Gastrocnemius medialis (tissue), 4 donors: ENCODE measurements around the gene YTHDF1.

Source experiments
- POLR2A ChIP-seq, 2 donors: fragments of 450-650 bp; IDR thresholded peaks; one replicate each; pipeline ENCODE4 v1.6.1; 2017; ENCODE audit warnings: antibody characterized with exemption in 2 of 2, mild to moderate bottlenecking in 2 of 2, moderate library complexity in 2 of 2
- TF ChIP-seq, protein P1 (sequence below), 5 experiments: fragments of 450-650 bp in 3 of 5; fragments of 200-600 bp in 2 of 5; sonication (generic) in 2 of 5; IDR thresholded peaks in 4 of 5; conservative IDR thresholded peaks in 1 of 5; 1 replicate in 4 of 5; 2 replicates in 1 of 5; pipeline ENCODE4 v1.5.1; 2016 to 2019; ENCODE audit warnings: antibody characterized with exemption in 5 of 5, mild to moderate bottlenecking in 3 of 5, moderate library complexity in 3 of 5

DNA sequence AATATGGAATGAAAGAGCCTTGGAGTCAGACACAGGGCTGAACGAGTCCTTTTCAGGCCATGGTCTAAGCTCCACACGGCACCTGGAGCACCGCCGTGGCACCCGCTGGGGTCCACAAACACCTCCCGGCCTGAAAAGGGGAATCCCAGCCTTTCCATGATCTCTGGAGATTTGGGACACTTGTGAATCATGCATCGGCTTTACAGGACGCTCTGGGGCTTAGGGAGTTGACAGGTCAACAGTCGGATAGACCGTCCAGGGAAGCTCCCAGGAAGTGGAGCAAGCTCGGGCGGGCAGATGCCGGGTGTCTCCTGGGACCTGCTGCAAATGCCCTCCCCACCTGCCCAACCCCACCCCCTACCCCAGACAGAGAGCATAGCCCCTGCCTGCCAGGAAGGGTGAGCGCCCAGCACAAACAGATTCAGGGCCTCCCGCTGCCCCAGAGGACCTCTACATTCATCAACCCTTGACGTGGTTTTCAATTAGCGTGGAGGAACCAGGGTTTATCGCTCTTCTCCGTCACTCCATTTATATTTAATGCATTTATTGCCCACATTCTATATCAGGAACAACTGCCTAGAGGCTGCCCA is 53.6 kb downstream of the YTHDF1 start:
- TF ChIP-seq, protein P1, sequence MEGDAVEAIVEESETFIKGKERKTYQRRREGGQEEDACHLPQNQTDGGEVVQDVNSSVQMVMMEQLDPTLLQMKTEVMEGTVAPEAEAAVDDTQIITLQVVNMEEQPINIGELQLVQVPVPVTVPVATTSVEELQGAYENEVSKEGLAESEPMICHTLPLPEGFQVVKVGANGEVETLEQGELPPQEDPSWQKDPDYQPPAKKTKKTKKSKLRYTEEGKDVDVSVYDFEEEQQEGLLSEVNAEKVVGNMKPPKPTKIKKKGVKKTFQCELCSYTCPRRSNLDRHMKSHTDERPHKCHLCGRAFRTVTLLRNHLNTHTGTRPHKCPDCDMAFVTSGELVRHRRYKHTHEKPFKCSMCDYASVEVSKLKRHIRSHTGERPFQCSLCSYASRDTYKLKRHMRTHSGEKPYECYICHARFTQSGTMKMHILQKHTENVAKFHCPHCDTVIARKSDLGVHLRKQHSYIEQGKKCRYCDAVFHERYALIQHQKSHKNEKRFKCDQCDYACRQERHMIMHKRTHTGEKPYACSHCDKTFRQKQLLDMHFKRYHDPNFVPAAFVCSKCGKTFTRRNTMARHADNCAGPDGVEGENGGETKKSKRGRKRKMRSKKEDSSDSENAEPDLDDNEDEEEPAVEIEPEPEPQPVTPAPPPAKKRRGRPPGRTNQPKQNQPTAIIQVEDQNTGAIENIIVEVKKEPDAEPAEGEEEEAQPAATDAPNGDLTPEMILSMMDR (IDR thresholded peaks at IDR 0.05 in 4 of 5, conservative IDR thresholded peaks at IDR 0.05 in 1 of 5) = no peak
- TF ChIP-seq POLR2A (IDR thresholded peaks at IDR 0.05) = no peak
